Measurements from ENCODE around the gene MRPL42.
A peak's percentile ranks its signal among the peaks of the same experiment; 100 is the strongest.

- TF ChIP-seq CTCF (IDR thresholded peaks at IDR 0.05), result no peak
- peak; percentile 13 for TF ChIP-seq POLR2AphosphoS5 (IDR thresholded peaks at IDR 0.05)
These were observed 15.7 kb upstream of the MRPL42 start for GRCh38 chr12:93451423-93452158.

Measured in prostate gland (tissue), 2 donors.